Jurkat, Clone E6-1 (cell line): Measurements from ENCODE around the gene PAOX.
"Not testable (repeated sequence)": the region's sequence is repeated elsewhere in the genome, so short reads cannot be mapped to it uniquely, and the experiment has no call there.

Source experiments
- DNase-seq: peaks from one replicate; pipeline ENCODE4 v3.0.0-alpha.2; 2011; ENCODE audit warnings: low read depth, low spot score
- H3K4me3 ChIP-seq: 2 replicates; pipeline ENCODE4 v1.5.1; 2011; ENCODE audit warnings: mild to moderate bottlenecking, low read length, control low read depth, moderate library complexity

Gene PAOX

GRCh38 chr10:133396035-133396624 is 17.1 kb downstream of the PAOX start:
- no peak for DNase-seq
- H3K4me3 ChIP-seq = no peak overlapping the region

- DNase-seq = no peak
- no peak overlapping the region for H3K4me3 ChIP-seq
These were observed 18.9 kb downstream of the PAOX start for GRCh38 chr10:133397938-133398337.

GRCh38 chr10:133399123-133399601 is 20.1 kb downstream of the PAOX start:
- DNase-seq = no peak
- no peak overlapping the region for H3K4me3 ChIP-seq

DNA sequence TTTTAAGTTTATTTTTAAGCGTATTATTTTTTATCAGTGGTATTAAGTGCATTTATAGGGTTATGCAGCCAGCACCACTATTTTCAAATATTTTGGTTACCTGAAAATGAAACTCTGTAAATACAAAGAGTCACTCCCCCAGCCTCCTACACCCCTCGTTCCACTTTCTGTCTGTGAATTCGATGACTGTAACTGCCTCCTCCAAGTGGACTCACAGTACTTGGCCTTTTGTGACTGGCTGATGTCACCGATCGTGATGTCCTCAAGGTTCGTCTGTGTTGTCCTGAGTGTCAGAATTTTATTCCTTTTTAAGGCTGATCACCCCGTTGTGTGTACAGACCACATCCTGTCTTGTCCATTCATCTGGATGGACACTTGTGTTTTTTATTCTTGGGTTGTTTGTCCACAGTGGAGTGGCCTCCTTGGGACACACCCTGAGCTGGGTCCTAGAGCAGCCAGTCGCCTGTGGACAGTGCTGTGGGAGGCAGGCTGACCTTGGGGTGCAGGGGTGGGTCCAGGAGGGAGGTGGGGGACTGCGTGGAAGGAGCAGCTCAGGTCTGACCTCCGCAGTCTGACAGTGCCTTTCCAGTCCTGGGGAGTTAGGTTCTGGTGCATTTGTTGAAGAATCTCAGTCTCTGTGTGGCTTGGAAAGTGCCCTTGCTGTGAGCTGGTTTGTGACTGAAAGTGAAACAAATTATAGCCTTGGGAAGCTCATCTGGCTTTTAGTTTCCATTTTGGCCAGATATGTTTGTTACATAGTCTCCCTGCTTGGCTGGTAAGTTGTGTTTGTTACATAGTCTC is 21.8 kb downstream of the PAOX start:
- no peak overlapping the region for H3K4me3 ChIP-seq
- DNase-seq = no peak

GRCh38 chr10:133401500-133401899 is 22.4 kb downstream of the PAOX start:
- no peak overlapping the region for H3K4me3 ChIP-seq
- DNase-seq = no peak

DNA sequence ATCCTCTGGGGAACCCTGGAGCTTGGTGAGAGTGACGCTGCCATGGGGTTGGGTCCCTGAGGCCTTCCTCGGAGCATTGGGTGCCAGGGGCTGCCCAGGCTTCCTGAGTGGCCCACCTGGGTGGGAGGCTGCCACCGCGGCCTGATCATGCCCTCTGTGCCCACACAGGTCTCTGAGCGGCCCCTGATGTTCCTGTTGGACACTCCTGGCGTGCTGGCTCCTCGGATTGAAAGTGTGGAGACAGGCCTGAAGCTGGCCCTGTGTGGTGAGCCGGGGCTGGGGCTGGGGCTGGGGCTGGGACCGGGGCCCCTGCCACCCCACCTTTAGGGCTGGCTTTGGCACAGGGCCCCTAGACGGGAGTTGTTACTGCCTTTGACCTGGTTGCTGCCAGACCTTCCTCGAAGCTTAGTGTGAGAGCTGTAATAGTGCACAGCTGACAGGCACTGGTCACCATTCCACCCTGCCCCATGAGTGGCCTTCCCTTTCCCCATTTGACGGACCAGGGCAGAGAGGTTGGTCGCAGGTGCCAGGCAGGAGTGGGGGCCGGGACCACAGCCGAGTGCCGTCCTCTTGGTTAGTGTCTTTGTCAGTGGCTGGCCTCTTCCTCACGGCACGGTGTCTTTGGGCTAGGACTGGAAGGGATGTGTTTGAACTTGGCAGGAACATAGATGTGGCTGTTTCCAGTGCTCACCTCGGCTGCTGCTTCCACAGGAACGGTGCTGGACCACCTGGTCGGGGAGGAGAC is 23.1 kb downstream of the PAOX start:
- no peak for DNase-seq
- H3K4me3 ChIP-seq = no peak overlapping the region

- DNase-seq = no peak
- H3K4me3 ChIP-seq = no peak overlapping the region
These were observed 24.3 kb downstream of the PAOX start for GRCh38 chr10:133403359-133403758.

DNA sequence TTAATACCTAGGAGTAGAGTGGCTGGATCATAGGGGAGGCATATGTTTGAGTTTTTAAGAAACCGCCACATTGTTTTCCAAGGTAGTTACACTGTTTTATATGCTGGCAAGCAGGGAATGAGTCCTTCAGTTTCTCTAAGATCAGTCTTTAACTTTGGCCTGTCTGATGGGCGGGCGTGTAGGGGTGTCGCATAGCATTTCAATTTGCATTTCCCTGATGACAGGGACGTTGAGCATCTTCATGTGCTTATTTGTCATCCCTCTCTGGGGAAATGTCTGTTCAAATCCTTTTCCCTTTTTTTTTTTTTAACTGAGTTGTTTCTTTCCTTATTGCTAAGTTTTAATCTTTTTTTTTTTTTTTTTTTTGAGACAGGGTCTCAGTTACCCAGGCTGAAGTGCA is 24.7 kb downstream of the PAOX start:
- DNase-seq = no peak
- no peak overlapping the region for H3K4me3 ChIP-seq

- H3K4me3 ChIP-seq = no peak overlapping the region
- no peak for DNase-seq
These were observed 26.2 kb downstream of the PAOX start for GRCh38 chr10:133405272-133405671.

DNA sequence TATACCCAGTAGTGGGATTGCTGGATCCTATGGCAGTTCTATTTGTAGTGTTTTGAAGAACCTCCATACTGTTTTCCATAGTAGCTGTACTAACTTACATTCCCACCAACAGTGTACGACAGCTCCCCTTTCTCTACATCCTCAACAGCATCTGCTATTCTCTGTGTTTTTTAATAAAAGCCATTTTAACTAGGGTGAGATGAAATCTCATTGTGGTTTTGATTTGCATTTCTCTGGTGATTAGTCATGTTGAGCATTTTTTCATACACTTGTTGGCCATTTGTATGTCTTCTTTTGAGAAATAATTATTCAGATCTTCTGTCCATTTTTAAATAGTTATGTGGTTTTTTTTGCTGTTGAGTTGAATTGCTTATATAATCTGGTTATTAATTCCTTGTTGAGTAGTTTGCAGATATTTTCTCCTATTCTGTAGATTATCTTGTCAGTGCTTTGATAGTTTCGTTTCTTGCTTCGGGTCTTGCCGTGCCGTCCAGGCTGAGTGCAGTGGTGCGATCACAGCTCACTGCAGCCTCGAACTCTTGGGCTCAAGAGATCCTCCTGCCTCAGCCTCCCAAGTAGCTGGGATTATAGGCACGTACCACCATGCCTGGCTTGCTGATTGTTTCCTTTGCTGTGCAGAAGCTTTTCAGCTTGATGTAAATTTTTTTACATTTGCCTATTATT is 26.9 kb downstream of the PAOX start:
- DNase-seq = no peak
- no peak overlapping the region for H3K4me3 ChIP-seq

GRCh38 chr10:133411523-133412380 is 32.7 kb downstream of the PAOX start:
- H3K4me3 ChIP-seq = no peak overlapping the region
- no peak for DNase-seq

- no peak for DNase-seq
- no peak overlapping the region for H3K4me3 ChIP-seq
These were observed 33.3 kb downstream of the PAOX start for GRCh38 chr10:133412381-133412711.

GRCh38 chr10:133414401-133414800 is 35.3 kb downstream of the PAOX start:
- not testable (repeated sequence) for H3K4me3 ChIP-seq, DNase-seq

DNA sequence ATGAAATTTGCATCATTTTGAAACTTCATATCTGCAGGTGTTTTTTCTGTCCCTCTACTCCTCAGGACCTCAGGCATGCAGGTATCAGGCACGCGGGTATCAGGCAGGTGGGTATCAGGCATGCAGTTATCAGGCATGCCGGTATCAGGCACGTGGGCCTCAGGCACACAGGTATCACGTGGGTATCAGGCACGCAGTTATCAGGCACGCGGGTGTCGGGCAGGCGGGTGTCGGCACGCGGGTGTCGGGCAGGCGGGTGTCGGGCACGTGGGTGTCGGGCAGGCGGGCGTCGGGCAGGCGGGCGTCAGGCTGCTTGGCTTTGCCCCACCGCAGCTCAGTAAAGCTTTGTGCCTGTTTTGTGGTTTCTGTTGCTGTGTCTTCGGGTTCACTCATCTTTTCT is 36.7 kb downstream of the PAOX start:
- DNase-seq = no peak
- H3K4me3 ChIP-seq = no peak overlapping the region

GRCh38 chr10:133418289-133418993 is 39.4 kb downstream of the PAOX start:
- H3K4me3 ChIP-seq = no peak overlapping the region
- no peak for DNase-seq

DNA sequence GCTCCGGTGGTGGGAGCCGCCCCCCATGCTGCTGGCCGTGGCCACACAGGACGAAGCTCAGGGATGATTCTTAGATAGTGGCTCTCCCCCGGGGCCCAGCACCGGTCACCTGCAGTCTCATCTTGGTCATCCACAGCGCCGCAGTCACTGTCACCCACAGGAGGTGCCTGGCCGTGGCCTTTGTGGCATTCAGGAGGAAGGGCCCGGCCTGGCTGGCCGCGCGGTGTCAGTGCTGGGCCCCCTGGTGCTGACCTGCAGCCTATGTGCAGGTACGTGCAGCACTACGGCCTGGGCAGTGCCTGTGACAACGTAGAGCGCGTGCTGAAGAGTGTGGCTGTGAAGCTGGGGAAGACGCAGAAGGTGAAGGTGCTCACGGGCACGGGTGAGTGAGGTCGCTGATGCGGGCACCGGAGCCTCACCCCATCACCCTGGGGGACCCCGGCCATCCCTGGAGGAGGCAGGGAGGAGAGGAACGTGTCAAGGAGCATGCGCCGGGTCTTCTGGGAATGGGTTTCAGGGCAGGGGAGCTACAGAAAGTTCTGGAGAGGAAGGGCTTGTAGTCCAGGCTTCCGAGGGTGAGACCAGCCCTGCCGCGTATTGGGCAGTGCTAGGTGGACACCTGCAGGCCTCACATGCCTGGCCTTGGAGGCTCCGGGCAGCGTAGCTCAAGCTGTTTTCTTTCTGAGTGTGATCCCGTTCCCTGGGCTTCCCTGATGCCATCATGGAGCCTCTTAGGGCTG is 40.3 kb downstream of the PAOX start:
- no peak overlapping the region for H3K4me3 ChIP-seq
- DNase-seq = no peak

GRCh38 chr10:133420028-133420427 is 41.0 kb downstream of the PAOX start:
- no peak overlapping the region for H3K4me3 ChIP-seq
- DNase-seq = no peak

- H3K4me3 ChIP-seq = no peak overlapping the region
- DNase-seq = no peak
These were observed 41.5 kb downstream of the PAOX start for GRCh38 chr10:133420579-133420978.
